Left lung (tissue), 10 donors: Measurements from ENCODE around the gene ARGLU1. TPM values are rescaled to one million over a fixed set of nuclear protein-coding genes. Genes with fewer than 3 reads are reported as not detected.
"Not testable (repeated sequence)": the region's sequence is repeated elsewhere in the genome, so short reads cannot be mapped to it uniquely, and the experiment has no call there.

Experiments used
- ATAC-seq: fragments of 200-7000 bp; cut with Tn5 transposase; one replicate; pipeline ENCODE4 v1.9.1; 2020; ENCODE audit warnings: moderate library complexity
- DNase-seq, 4 donors: peaks; one replicate each; pipeline ENCODE4 v3.0.0-alpha.2; 2013 to 2020
- H3K27ac ChIP-seq, 2 donors: fragments of 200-600 bp; sonication (generic) in 1 of 2; one replicate each; pipeline versions ENCODE4 v1.5.0 to v1.8.0; 2020 to 2021
- H3K27me3 ChIP-seq, 2 donors: fragments of 200-600 bp; sonication (generic) in 1 of 2; one replicate each; pipeline versions ENCODE4 v1.5.0 to v1.8.0; 2020 to 2021
- H3K36me3 ChIP-seq, 2 donors: fragments of 200-600 bp; sonication (generic) in 1 of 2; one replicate each; pipeline versions ENCODE4 v1.5.0 to v1.8.0; 2020 to 2021
- H3K4me1 ChIP-seq, 2 donors: fragments of 200-600 bp; one replicate each; pipeline ENCODE4 v1.8.0; 2021
- H3K4me3 ChIP-seq, 2 donors: fragments of 200-600 bp; sonication (generic) in 1 of 2; one replicate each; pipeline versions ENCODE4 v1.5.0 to v1.8.0; 2020 to 2021; ENCODE audit warnings: mild to moderate bottlenecking in 1 of 2
- H3K9me3 ChIP-seq, 2 donors: fragments of 200-600 bp; sonication (generic) in 1 of 2; one replicate each; pipeline versions ENCODE4 v1.5.0 to v1.8.0; 2020 to 2021
- CTCF ChIP-seq, 2 donors: fragments of 200-600 bp; sonication (generic) in 1 of 2; IDR thresholded peaks; one replicate each; pipeline versions ENCODE4 v1.5.0 to v1.8.0; 2021; ENCODE audit warnings: antibody characterized with exemption in 2 of 2
- intact Hi-C, 2 donors: fragments of 100-400 bp; cut with DNase I; formaldehyde crosslinking; loops; one replicate each; pipeline versions ENCODE4 v1.11.2 to v1.14.2; 2022
- polyA plus RNA-seq, 6 donors: library from polyadenylated mRNA; unstranded; fragments of 120-200 nt; gene quantifications; one replicate each; pipeline ENCODE4 v1.2.1, GENCODE V29; 2013; ENCODE audit not compliant: insufficient read length in 6 of 6
- total RNA-seq, 2 donors: library from RNA; stranded (reverse); fragmentation: NEBNext Ultra II Directional; extraction: Animal tissue kit (Norgen Biotek cat#: 25700); gene quantifications; one replicate each; pipeline ENCODE4 v1.2.1, GENCODE V29; 2021
- donor health status: DM: no; HTN: yes; CAD: no.
- donor health status: DM: no; HTN: no; CAD: no.

ARGLU1 gene
- total and polyA plus RNA-seq, 8 donors, result 67.3 to 482 (median 387) TPM

- Histone ChIP-seq H3K4me3 (no peak overlapping the region), H3K27me3 (no peaks in the 10 kb centered on the region), H3K27ac (no peak overlapping the region), H3K4me1 (no peaks in the 10 kb centered on the region), H3K36me3 (no peaks in the 10 kb centered on the region), H3K9me3 (no peaks in the 10 kb centered on the region)
- intact Hi-C loops, result no loop called here
- DNase-seq (no peak), ATAC-seq (no peak)
- TF ChIP-seq CTCF (IDR thresholded peaks at IDR 0.05), result no peak
Measured at GRCh38 chr13:106601489-106601888, 33.6 kb upstream of the ARGLU1 start.

- H3K4me1 ChIP-seq, intact Hi-C loops, ATAC-seq, H3K27me3 ChIP-seq, DNase-seq, H3K9me3 ChIP-seq, H3K4me3 ChIP-seq, H3K36me3 ChIP-seq, H3K27ac ChIP-seq: not testable (repeated sequence)
Measured at GRCh38 chr13:106600798-106601135, 32.8 kb upstream of the ARGLU1 start.

- Histone ChIP-seq H3K36me3 (no peaks in the 10 kb centered on the region), H3K4me3 (no peak overlapping the region), H3K27me3 (no peaks in the 10 kb centered on the region), H3K4me1 (no peaks in the 10 kb centered on the region), H3K27ac (no peak overlapping the region), H3K9me3 (no peaks in the 10 kb centered on the region)
- DNase-seq (peak in 2 of 4 donors; percentile 77 to 88), ATAC-seq (peak; percentile 6)
- no peak for TF ChIP-seq CTCF (IDR thresholded peaks at IDR 0.05)
- intact Hi-C loops, result no loop called here
Measured at GRCh38 chr13:106599875-106600797, 32.2 kb upstream of the ARGLU1 start.

- H3K4me3 ChIP-seq, result no peak overlapping the region
- no peaks in the 10 kb centered on the region for H3K27me3 ChIP-seq
- DNase-seq (peak in 1 of 4 donors; percentile 70), ATAC-seq (peak; percentile 78)
- intact Hi-C loops, result no loop called here
- no peaks in the 10 kb centered on the region for H3K36me3 ChIP-seq
- no peaks in the 10 kb centered on the region for H3K9me3 ChIP-seq
- no peak for TF ChIP-seq CTCF (IDR thresholded peaks at IDR 0.05)
- H3K27ac ChIP-seq, result no peak overlapping the region
- no peaks in the 10 kb centered on the region for H3K4me1 ChIP-seq
Measured at GRCh38 chr13:106597749-106598395, 29.9 kb upstream of the ARGLU1 start.

- TF ChIP-seq CTCF (IDR thresholded peaks at IDR 0.05), result no peak
Measured at GRCh38 chr13:106597186-106597585, 29.2 kb upstream of the ARGLU1 start.

More at GRCh38 chr13:106597186-106597585, 29.2 kb upstream of the ARGLU1 start:
- no peak for DNase-seq
- ATAC-seq, result no peak
- H3K36me3 ChIP-seq, result no peaks in the 10 kb centered on the region
- H3K9me3 ChIP-seq, result no peaks in the 10 kb centered on the region
- intact Hi-C loops, result no loop called here
- no peak overlapping the region for H3K4me3 ChIP-seq
- no peak overlapping the region for H3K27ac ChIP-seq
- H3K27me3 ChIP-seq, result no peaks in the 10 kb centered on the region
- H3K4me1 ChIP-seq, result no peaks in the 10 kb centered on the region
